Peyer's patch (tissue), 4 donors: ENCODE measurements around the gene ODAD4.

Source experiments
- POLR2A ChIP-seq, 2 donors: fragments of 450-650 bp; IDR thresholded peaks; one replicate each; pipeline ENCODE4 v1.5.1; 2017; ENCODE audit warnings: antibody characterized with exemption in 2 of 2, mild to moderate bottlenecking in 2 of 2, moderate library complexity in 2 of 2
- TF ChIP-seq, protein P1 (sequence below), 6 experiments: fragments of 450-650 bp in 4 of 6; fragments of 200-600 bp in 2 of 6; sonication (generic) in 1 of 6; IDR thresholded peaks; one replicate each; pipeline ENCODE4 v1.5.1; 2017 to 2019; ENCODE audit warnings: antibody characterized with exemption in 6 of 6, mild to moderate bottlenecking in 3 of 6, moderate library complexity in 1 of 6

DNA sequence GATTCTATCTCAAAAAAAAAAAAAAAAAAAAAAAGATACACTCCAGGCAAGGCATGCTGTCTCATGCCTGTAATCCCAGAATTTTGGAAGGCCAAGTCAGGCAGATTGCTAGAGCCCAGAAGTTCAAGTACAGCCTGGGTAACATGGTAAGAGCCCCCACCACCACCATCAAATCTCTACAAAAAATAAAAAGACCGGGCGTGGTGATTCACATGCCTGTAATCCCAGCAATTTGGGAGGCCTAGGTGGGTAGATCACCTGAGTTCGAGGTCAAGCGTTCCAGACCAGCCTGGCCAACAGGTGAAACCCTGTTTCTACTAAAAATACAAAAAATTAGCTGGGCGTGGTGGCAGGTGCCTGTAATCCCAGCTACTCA is 9.8 kb upstream of the ODAD4 start:
- no peak for TF ChIP-seq POLR2A (IDR thresholded peaks at IDR 0.05)
- TF ChIP-seq, protein P1, sequence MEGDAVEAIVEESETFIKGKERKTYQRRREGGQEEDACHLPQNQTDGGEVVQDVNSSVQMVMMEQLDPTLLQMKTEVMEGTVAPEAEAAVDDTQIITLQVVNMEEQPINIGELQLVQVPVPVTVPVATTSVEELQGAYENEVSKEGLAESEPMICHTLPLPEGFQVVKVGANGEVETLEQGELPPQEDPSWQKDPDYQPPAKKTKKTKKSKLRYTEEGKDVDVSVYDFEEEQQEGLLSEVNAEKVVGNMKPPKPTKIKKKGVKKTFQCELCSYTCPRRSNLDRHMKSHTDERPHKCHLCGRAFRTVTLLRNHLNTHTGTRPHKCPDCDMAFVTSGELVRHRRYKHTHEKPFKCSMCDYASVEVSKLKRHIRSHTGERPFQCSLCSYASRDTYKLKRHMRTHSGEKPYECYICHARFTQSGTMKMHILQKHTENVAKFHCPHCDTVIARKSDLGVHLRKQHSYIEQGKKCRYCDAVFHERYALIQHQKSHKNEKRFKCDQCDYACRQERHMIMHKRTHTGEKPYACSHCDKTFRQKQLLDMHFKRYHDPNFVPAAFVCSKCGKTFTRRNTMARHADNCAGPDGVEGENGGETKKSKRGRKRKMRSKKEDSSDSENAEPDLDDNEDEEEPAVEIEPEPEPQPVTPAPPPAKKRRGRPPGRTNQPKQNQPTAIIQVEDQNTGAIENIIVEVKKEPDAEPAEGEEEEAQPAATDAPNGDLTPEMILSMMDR (IDR thresholded peaks at IDR 0.05) = no peak
